K562 (cell line): ENCODE data around the gene E2F3. TPM values are rescaled to one million over a fixed set of nuclear protein-coding genes. Genes with fewer than 3 reads are reported as not detected.

Experiments used
- ATAC-seq: fragments of 200-7000 bp; cut with Tn5 transposase; 3 replicates; pipeline ENCODE4 v1.9.1; 2020; ENCODE audit warnings: moderate library complexity
- BruUV-seq: library from RNA; stranded (reverse); fragments of 400-500 nt; replicated peaks from 2 replicates; lab custom pipeline; 2021; lab: Mats Ljungman, UMichigan
- CTCF ChIA-PET: fragments of 300-600 bp; formaldehyde crosslinking; extraction: SDS; loops from one replicate; lab custom pipeline; 2021; ENCODE audit warnings: low intra/inter-chr PET ratio; lab: Yijun Ruan, JAX
- POLR2A ChIA-PET: fragments of 300-600, 350-650 bp; sonication (Branson Sonifier 250); formaldehyde crosslinking; extraction: SDS; loops from one replicate; lab custom pipeline; 2021; ENCODE audit warnings: antibody characterized with exemption, inconsistent platforms; lab: Yijun Ruan, JAX
- DNase-seq, 4 experiments: peaks; one replicate each; pipeline versions ENCODE4 v3.0.0 to v3.0.0-alpha.2; 2011 to 2018; ENCODE audit warnings: low spot score in 3 of 4, mixed read lengths in 3 of 4; ENCODE audit errors: extremely low read depth in 1 of 4
- FAIRE-seq: peaks from 2 replicates; lab custom pipeline; 2011; peaks lifted over from hg19 to GRCh38; lab: Jason Lieb, UNC
- H2AFZ ChIP-seq: 2 replicates; pipeline ENCODE4 v1.6.0; 2011; ENCODE audit warnings: low read depth, low read length, control low read depth, inconsistent platforms
- H3K27ac ChIP-seq: fragments of 200-600 bp; 3 replicates; pipeline ENCODE4 v1.8.0; 2011; ENCODE audit warnings: low read depth, mild to moderate bottlenecking, control low read depth, inconsistent platforms, low read length, moderate library complexity, mixed read lengths; ENCODE audit errors: extremely low read depth
- H3K27me3 ChIP-seq, 2 experiments: fragments of 300-600 bp in 1 of 2; 2 replicates in 1 of 2; 3 replicates in 1 of 2; pipeline versions ENCODE4 v1.6.0 to v1.8.0; 2011; ENCODE audit warnings: inconsistent platforms in 2 of 2, low read length in 2 of 2, mild to moderate bottlenecking in 1 of 2, mixed read lengths in 1 of 2, moderate library complexity in 1 of 2; ENCODE audit not compliant: control insufficient read depth in 2 of 2, insufficient read depth in 2 of 2
- H3K36me3 ChIP-seq: fragments of 300-600 bp; 3 replicates; pipeline ENCODE4 v1.8.0; 2011; ENCODE audit warnings: mild to moderate bottlenecking, low read length, inconsistent platforms; ENCODE audit not compliant: control insufficient read depth, insufficient read depth
- H3K4me1 ChIP-seq, 2 experiments: fragments of 200-600 bp in 1 of 2; replicated peaks in 1 of 2; 2 replicates in 1 of 2; 3 replicates in 1 of 2; pipeline versions ENCODE4 v1.5.1 to v1.8.0; 2011; ENCODE audit warnings: inconsistent platforms in 2 of 2, low read length in 2 of 2, mild to moderate bottlenecking in 1 of 2, mixed read lengths in 1 of 2, moderate library complexity in 1 of 2; ENCODE audit not compliant: control insufficient read depth in 2 of 2, insufficient read depth in 2 of 2
- H3K4me2 ChIP-seq: 2 replicates; pipeline ENCODE4 v1.6.1; 2011; ENCODE audit warnings: low read length, control low read depth, inconsistent platforms, mixed read lengths; ENCODE audit not compliant: insufficient read depth
- H3K4me3 ChIP-seq: fragments of 200-600 bp; sonication (generic), shearing (Covaris generic); 2 replicates; pipeline ENCODE4 v1.5.1; 2016; ENCODE audit warnings: control low read depth, inconsistent platforms
- H3K79me2 ChIP-seq: fragments of 200-600 bp; 3 replicates; pipeline ENCODE4 v1.8.0; 2011; ENCODE audit warnings: low read length, inconsistent platforms; ENCODE audit not compliant: control insufficient read depth, insufficient read depth
- H3K9ac ChIP-seq, 2 experiments: 2 replicates each; pipeline versions ENCODE4 v1.6.0 to v1.6.1; 2011; ENCODE audit warnings: low read depth in 2 of 2, low read length in 2 of 2, control low read depth in 1 of 2, inconsistent platforms in 1 of 2, mild to moderate bottlenecking in 1 of 2, mixed read lengths in 1 of 2; ENCODE audit not compliant: insufficient read depth in 1 of 2
- H3K9me1 ChIP-seq: one replicate; pipeline ENCODE4 v1.6.0; 2011; ENCODE audit warnings: inconsistent platforms, mild to moderate bottlenecking, low read length, moderate library complexity; ENCODE audit not compliant: control insufficient read depth, insufficient read depth
- H3K9me3 ChIP-seq: replicated peaks from 2 replicates; pipeline ENCODE4 v1.5.1; 2011; ENCODE audit warnings: low read depth, low read length, inconsistent platforms; ENCODE audit not compliant: control insufficient read depth, insufficient read depth
- H4K20me1 ChIP-seq: replicated peaks from 2 replicates; pipeline ENCODE4 v1.6.1; 2011; ENCODE audit warnings: low read length, inconsistent platforms, mixed read lengths; ENCODE audit not compliant: control insufficient read depth, insufficient read depth
- CBFA2T3 ChIP-seq: fragments of 450-650 bp; IDR thresholded peaks from 2 replicates; pipeline ENCODE4 v1.6.1; 2017
- CSDE1 ChIP-seq, 2 experiments: fragments of 450-650 bp; IDR thresholded peaks; 2 replicates each; pipeline ENCODE4 v1.6.1; 2016; ENCODE audit warnings: mild to moderate bottlenecking in 1 of 2
- ETV1 ChIP-seq: fragments of 450-650 bp; conservative IDR thresholded peaks from 2 replicates; pipeline ENCODE4 v1.6.1; 2016; ENCODE audit warnings: missing genetic modification characterization, control low read depth, low read depth, missing compliant biosample characterization
- FOXA3 ChIP-seq, 2 experiments: fragments of 450-650 bp in 1 of 2; sonication (generic) in 1 of 2; formaldehyde crosslinking; IDR thresholded peaks in 1 of 2; conservative IDR thresholded peaks in 1 of 2; 2 replicates each; pipeline versions ENCODE4 v1.4.0 to v1.8.0; 2020 to 2022; ENCODE audit warnings: mild to moderate bottlenecking in 2 of 2, missing genetic modification reagents in 1 of 2
- GATAD2B ChIP-seq: fragments of 450-650 bp; IDR thresholded peaks from 2 replicates; pipeline ENCODE4 v1.6.1; 2017; ENCODE audit warnings: mild to moderate bottlenecking, borderline replicate concordance
- HNRNPUL1 ChIP-seq: fragments of 200-400 bp; formaldehyde crosslinking; IDR thresholded peaks from 2 replicates; pipeline ENCODE4 v1.6.1; 2017; ENCODE audit warnings: low read length
- NFRKB ChIP-seq: fragments of 450-650 bp; IDR thresholded peaks from 2 replicates; pipeline ENCODE4 v1.6.1; 2016; ENCODE audit warnings: low read depth
- RBFOX2 ChIP-seq: fragments of 200-400 bp; formaldehyde crosslinking; IDR thresholded peaks from 2 replicates; pipeline ENCODE4 v1.6.1; 2017; ENCODE audit warnings: low read depth, mild to moderate bottlenecking, low read length, moderate library complexity
- RBM17 ChIP-seq: fragments of 200-400 bp; formaldehyde crosslinking; IDR thresholded peaks from 2 replicates; pipeline ENCODE4 v1.6.1; 2017; ENCODE audit warnings: low read depth, mild to moderate bottlenecking, low read length, borderline replicate concordance
- ZNF140 ChIP-seq: fragments of 250-450 bp; sonication (Bioruptor Pico); IDR thresholded peaks from 2 replicates; pipeline ENCODE4 v1.8.0; 2021; ENCODE audit warnings: moderate library complexity, mild to moderate bottlenecking, inconsistent platforms
- ZNF347 ChIP-seq: fragments of 450-650 bp; formaldehyde crosslinking; IDR thresholded peaks from 2 replicates; pipeline ENCODE4 v1.4.0; 2020; ENCODE audit warnings: low read depth, mild to moderate bottlenecking, moderate library complexity
- ZNF695 ChIP-seq: fragments of 450-650 bp; formaldehyde crosslinking; IDR thresholded peaks from 2 replicates; pipeline ENCODE4 v1.4.0; 2020; ENCODE audit warnings: mild to moderate bottlenecking, moderate library complexity
- WGBS: fragments of 100-300 bp; shearing (Covaris generic); methylation state at CpG from one replicate; pipeline ENCODE4 v1.1.6; 2016; ENCODE audit warnings: low coverage, mixed read lengths; ENCODE audit not compliant: insufficient coverage; ENCODE audit errors: missing lambda C conversion rate; 5-methylcytosine and 5-hydroxymethylcytosine counted together
- in situ Hi-C: fragments of 300-500 bp; cut with MboI; formaldehyde crosslinking; loops from 4 replicates; pipeline ENCODE4 v1.15.0; 2018; ENCODE audit warnings: inconsistent platforms, mixed read lengths
- intact Hi-C: fragments of 100-400 bp; cut with micrococcal nuclease; formaldehyde crosslinking; loops from 2 replicates; pipeline ENCODE4 v1.14.2; 2022
- polyA plus RNA-seq, 8 experiments: library from polyadenylated mRNA; depleted of rRNA in 4 of 8; stranded (reverse) in 5 of 8; unstranded in 3 of 8; fragments of >200 nt; fragmentation: Nextera tagmentation in 2 of 8; fragmentation: Illumina TruSeq in 1 of 8; extraction: Ambion mirVana in 2 of 8; extraction: Trizol in 1 of 8; gene quantifications; 2 replicates each; pipeline versions ENCODE4 v1.2.1 to v1.2.3, GENCODE V29; 2011 to 2014; ENCODE audit warnings: inconsistent platforms in 1 of 8, missing spikeins in 1 of 8
- total RNA-seq, 7 experiments: library from RNA; depleted of rRNA in 6 of 7; stranded (reverse); fragments of >200 nt in 6 of 7; fragmentation: Illumina TruSeq in 2 of 7; extraction: Trizol in 2 of 7; gene quantifications; 2 replicates each; pipeline versions ENCODE4 v1.2.1 to v1.2.3, GENCODE V29; 2011 to 2021; ENCODE audit warnings: low replicate concordance in 1 of 7
- TF ChIP-seq, protein P1 (sequence below), 2 experiments: fragments of 450-650 bp; IDR thresholded peaks; 2 replicates each; pipeline ENCODE4 v1.6.1; 2018; ENCODE audit warnings: mild to moderate bottlenecking in 2 of 2, low read depth in 1 of 2; ENCODE audit not compliant: partially characterized antibody in 2 of 2
- TF ChIP-seq, protein P2 (sequence below): fragments of 450-650 bp; formaldehyde crosslinking; IDR thresholded peaks from 2 replicates; pipeline ENCODE4 v1.4.0; 2020; ENCODE audit warnings: mild to moderate bottlenecking, moderate library complexity

The E2F3 gene
- total and polyA plus RNA-seq, 9 of the 15 experiments (the other 6 are each of a cell fraction or from before 2014, with no cell fraction given) = 11.1 to 44.7 (median 27.2) TPM

GRCh38 chr6:20534295-20535262 is 132.9 kb downstream of the E2F3 start, which contains the start of gene CDKAL1:
Gene CDKAL1 (plus strand): TSS chr6:20534457. CDS start chr6:20546351, 11,894 bp downstream.
- in situ Hi-C loops = loop anchor here (5.0 to 10.0 kb wide), 2 partner anchors 137 to 440 kb away; no protein-coding TSS in a partner anchor
- H3K4me2 ChIP-seq = peak within 1 kb of the TSS; percentile 97
- TF ChIP-seq CBFA2T3 = no peak
- TF ChIP-seq, protein P1, sequence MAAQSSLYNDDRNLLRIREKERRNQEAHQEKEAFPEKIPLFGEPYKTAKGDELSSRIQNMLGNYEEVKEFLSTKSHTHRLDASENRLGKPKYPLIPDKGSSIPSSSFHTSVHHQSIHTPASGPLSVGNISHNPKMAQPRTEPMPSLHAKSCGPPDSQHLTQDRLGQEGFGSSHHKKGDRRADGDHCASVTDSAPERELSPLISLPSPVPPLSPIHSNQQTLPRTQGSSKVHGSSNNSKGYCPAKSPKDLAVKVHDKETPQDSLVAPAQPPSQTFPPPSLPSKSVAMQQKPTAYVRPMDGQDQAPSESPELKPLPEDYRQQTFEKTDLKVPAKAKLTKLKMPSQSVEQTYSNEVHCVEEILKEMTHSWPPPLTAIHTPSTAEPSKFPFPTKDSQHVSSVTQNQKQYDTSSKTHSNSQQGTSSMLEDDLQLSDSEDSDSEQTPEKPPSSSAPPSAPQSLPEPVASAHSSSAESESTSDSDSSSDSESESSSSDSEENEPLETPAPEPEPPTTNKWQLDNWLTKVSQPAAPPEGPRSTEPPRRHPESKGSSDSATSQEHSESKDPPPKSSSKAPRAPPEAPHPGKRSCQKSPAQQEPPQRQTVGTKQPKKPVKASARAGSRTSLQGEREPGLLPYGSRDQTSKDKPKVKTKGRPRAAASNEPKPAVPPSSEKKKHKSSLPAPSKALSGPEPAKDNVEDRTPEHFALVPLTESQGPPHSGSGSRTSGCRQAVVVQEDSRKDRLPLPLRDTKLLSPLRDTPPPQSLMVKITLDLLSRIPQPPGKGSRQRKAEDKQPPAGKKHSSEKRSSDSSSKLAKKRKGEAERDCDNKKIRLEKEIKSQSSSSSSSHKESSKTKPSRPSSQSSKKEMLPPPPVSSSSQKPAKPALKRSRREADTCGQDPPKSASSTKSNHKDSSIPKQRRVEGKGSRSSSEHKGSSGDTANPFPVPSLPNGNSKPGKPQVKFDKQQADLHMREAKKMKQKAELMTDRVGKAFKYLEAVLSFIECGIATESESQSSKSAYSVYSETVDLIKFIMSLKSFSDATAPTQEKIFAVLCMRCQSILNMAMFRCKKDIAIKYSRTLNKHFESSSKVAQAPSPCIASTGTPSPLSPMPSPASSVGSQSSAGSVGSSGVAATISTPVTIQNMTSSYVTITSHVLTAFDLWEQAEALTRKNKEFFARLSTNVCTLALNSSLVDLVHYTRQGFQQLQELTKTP (IDR thresholded peaks at IDR 0.05; ENCODE audit: low read depth in 1 of 2, partially characterized antibody in 2 of 2) = peak; percentile 60 to 82
- TF ChIP-seq NFRKB = peak; percentile 92; the same call in 1 of the 2 replicates
- no peak for TF ChIP-seq RBM17
- no peak for TF ChIP-seq ZNF695 (CRISPR knock-in tag)
- TF ChIP-seq FOXA3 (CRISPR knock-in tag; conservative IDR thresholded peaks at IDR 0.05 in 1 of 2, IDR thresholded peaks at IDR 0.05 in 1 of 2) = peak in 1 of 2 experiments; percentile 8; a peak in 1 of 4 replicates
- no peak for TF ChIP-seq HNRNPUL1
- TF ChIP-seq ZNF140 (CRISPR knock-in tag) = no peak
- peak; percentile 92 for TF ChIP-seq ETV1 (tag)
- no peak for TF ChIP-seq ZNF347
- peak; percentile 83 for TF ChIP-seq RBFOX2
- no peak for TF ChIP-seq CSDE1 (IDR thresholded peaks at IDR 0.05)
- TF ChIP-seq, protein P2, sequence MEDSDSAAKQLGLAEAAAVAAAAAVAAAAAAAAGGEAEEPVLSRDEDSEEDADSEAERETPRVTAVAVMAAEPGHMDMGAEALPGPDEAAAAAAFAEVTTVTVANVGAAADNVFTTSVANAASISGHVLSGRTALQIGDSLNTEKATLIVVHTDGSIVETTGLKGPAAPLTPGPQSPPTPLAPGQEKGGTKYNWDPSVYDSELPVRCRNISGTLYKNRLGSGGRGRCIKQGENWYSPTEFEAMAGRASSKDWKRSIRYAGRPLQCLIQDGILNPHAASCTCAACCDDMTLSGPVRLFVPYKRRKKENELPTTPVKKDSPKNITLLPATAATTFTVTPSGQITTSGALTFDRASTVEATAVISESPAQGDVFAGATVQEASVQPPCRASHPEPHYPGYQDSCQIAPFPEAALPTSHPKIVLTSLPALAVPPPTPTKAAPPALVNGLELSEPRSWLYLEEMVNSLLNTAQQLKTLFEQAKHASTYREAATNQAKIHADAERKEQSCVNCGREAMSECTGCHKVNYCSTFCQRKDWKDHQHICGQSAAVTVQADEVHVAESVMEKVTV = 0 out of 2 replicates have a peak, but pooled peaks have one; percentile 20
- TF ChIP-seq GATAD2B = no peak

More at GRCh38 chr6:20534295-20535262, 132.9 kb downstream of the E2F3 start, which contains the start of gene CDKAL1:
- peak; percentile 91 for ATAC-seq
- Histone ChIP-seq H2AFZ (peak within 1 kb of the TSS; percentile 98), H3K4me3 (peak within 1 kb of the TSS; percentile 88), H3K79me2 (peaks cover 47% of the 10 kb centered on the region), H3K4me1 (peaks cover 7 to 16% of the 10 kb centered on the region in 2 experiments; a peak in 3 of 5 replicates), H3K9me1 (no peaks in the 10 kb centered on the region), H3K9me3 (0 out of 2 replicates have a peak, but pooled peaks cover 2% of the 10 kb centered on the region), H3K9ac (peak within 1 kb of the TSS; percentile 84 to 97), H3K27ac (peak within 1 kb of the TSS; percentile 93), H4K20me1 (0 out of 2 replicates have a peak, but pooled peaks cover 4% of the 10 kb centered on the region), H3K36me3 (peaks cover 34% of the 10 kb centered on the region; the same call in 2 of the 3 replicates), H3K27me3 (no peaks in the 10 kb centered on the region)
- 1% methylated on average over 31 of the region's 31 CpGs for WGBS
- intact Hi-C loops = no loop called here
- DNase-seq = peak; percentile 81 to 98 (median 86)
- POLR2A ChIA-PET = interaction anchor here (0.7 to 3.6 kb wide), 7 partner anchors 11 to 130 kb away, joined by 3 to 15 read pairs (median 4); no protein-coding TSS in a partner anchor
- BruUV-seq = TSS peak; percentile 66
- CTCF ChIA-PET = no interaction called here
- FAIRE-seq = peak; percentile 95
